Omental fat pad (tissue), 4 donors: ENCODE results near the gene FAM98A. TPM values are rescaled to one million over a fixed set of nuclear protein-coding genes. Genes with fewer than 3 reads are reported as not detected.

Experiments
- ATAC-seq: fragments of 150-250 bp; one replicate; pipeline ENCODE4 v1.9.1; 2016; ENCODE audit warnings: mild to moderate bottlenecking, moderate library complexity; ENCODE audit not compliant: low FRiP score
- DNase-seq: peaks from one replicate; pipeline ENCODE4 v3.0.0-alpha.2; 2019; ENCODE audit warnings: low spot score
- total RNA-seq, 4 donors: library from RNA; depleted of rRNA; stranded (reverse); fragments of >200 nt; gene quantifications; one replicate each; pipeline ENCODE4 v1.1.0, GENCODE V29; 2016
- TF ChIP-seq, protein P1 (sequence below), 3 donors: fragments of 450-650 bp; IDR thresholded peaks; one replicate each; pipeline ENCODE4 v1.5.1; 2016 to 2017; ENCODE audit warnings: antibody characterized with exemption in 3 of 3, mild to moderate bottlenecking in 3 of 3, moderate library complexity in 2 of 3

Gene FAM98A
- total RNA-seq, 4 donors from 2014 or later: 22.9 to 65.5 (median 60.3) TPM

DNA sequence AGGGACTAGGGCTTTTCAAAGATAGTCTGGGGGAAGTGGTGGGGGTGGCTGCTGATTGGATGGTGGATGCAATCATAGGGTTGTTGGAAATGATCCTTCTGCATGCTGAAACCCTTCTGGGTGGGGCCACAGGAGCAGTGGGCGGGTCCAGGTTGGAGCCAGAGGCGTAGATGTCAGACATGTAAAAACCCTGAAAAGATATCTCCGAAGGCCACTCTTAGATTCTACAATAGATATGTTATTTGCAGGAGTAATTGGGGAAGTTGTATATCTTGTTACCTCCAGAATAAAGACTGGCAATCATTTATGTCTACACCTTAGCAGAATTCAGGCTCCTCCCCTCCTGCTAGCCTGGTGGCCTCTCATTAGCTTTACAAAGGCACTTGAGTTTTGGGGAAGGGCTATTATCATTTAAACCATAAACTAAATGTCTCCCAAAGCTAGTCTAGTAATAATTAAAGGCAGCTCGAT, 8.2 kb upstream of the FAM98A start:
- DNase-seq (no peak), ATAC-seq (no peak)
- TF ChIP-seq, protein P1, sequence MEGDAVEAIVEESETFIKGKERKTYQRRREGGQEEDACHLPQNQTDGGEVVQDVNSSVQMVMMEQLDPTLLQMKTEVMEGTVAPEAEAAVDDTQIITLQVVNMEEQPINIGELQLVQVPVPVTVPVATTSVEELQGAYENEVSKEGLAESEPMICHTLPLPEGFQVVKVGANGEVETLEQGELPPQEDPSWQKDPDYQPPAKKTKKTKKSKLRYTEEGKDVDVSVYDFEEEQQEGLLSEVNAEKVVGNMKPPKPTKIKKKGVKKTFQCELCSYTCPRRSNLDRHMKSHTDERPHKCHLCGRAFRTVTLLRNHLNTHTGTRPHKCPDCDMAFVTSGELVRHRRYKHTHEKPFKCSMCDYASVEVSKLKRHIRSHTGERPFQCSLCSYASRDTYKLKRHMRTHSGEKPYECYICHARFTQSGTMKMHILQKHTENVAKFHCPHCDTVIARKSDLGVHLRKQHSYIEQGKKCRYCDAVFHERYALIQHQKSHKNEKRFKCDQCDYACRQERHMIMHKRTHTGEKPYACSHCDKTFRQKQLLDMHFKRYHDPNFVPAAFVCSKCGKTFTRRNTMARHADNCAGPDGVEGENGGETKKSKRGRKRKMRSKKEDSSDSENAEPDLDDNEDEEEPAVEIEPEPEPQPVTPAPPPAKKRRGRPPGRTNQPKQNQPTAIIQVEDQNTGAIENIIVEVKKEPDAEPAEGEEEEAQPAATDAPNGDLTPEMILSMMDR (IDR thresholded peaks at IDR 0.05): no peak

DNA sequence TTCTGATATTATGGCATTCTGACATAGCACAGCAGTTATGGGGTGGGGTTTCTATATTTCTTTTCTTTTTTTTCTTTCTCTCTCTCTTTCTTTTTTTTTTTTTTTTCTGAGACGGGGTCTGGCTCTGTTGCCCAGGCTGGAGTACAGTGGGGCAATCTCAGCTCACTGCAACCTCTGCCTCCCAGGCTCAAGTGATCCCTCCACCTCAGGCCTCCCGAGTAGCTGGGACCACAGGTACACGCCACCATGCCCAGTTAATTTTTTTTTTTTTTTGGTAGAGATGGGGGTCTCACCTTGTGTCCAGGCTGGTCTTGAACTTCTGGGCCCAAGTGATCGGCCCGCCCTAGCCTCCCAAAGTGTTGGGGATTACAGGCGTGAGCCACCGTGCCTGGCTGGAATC, 7.5 kb upstream of the FAM98A start:
- TF ChIP-seq, protein P1 (IDR thresholded peaks at IDR 0.05): no peak
- DNase-seq (no peak), ATAC-seq (no peak)

DNA sequence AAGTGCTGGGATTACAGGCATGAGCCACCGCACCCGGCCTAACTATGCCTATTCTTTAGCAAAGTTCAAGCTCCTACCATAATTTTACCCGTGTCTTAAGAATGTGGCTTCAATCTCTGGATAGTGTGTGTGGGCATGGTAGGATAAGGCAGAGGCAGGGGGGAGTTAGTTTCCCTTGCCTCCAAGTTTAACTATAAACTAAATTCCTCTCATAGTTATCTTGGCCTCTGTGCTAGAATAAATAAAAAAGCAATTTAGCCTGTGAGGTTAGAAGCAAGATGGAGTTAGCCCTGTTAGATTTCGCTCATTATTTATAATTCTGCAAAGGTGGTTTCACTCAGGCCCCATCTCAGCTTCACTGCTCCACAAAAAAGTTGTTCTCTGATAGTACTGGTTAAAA, 7.0 kb upstream of the FAM98A start:
- TF ChIP-seq, protein P1 (IDR thresholded peaks at IDR 0.05): no peak
- ATAC-seq (no peak), DNase-seq (no peak)

DNA sequence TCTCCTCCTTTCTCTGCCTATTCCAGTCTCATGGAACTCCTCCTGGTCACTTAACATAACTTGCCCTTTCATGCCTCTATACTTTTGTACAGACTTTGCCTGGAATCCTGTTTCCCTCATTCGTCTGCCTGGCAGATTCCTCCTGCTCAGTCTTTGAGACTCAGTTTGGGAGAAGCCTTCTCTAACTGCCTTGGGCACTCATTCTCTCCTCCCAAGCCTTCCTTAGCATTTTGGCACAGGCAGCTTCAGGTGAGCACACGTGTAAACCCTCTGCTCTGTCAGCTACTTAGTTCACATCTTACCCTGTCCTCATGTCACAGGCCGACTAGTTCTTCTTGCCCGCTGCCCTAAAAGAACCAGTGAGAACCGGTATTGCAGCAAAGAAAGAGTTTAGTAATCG, 6.0 kb upstream of the FAM98A start:
- no peak for DNase-seq
- ATAC-seq: no peak
- TF ChIP-seq, protein P1 (IDR thresholded peaks at IDR 0.05): no peak

DNA sequence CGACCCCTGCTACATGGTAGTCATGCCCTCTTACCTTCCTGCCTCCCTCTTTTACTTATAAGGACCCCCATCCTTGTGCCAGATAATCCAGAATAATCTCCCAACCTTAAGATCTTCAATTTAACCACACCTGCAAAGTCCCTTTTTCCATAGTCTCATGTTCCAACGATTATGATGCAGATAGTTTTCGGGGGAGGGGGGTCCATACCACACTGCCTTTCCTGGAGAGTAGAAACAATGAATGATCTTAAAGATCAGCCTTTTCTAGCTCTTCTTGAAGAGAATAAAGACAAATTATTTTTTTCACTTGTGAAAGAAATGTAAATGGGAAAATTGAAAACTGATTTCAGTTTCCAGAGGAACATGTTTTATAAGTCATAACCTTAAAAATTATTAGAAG, 4.3 kb upstream of the FAM98A start:
- TF ChIP-seq, protein P1 (IDR thresholded peaks at IDR 0.05): no peak
- no peak for DNase-seq
- ATAC-seq: no peak

DNA sequence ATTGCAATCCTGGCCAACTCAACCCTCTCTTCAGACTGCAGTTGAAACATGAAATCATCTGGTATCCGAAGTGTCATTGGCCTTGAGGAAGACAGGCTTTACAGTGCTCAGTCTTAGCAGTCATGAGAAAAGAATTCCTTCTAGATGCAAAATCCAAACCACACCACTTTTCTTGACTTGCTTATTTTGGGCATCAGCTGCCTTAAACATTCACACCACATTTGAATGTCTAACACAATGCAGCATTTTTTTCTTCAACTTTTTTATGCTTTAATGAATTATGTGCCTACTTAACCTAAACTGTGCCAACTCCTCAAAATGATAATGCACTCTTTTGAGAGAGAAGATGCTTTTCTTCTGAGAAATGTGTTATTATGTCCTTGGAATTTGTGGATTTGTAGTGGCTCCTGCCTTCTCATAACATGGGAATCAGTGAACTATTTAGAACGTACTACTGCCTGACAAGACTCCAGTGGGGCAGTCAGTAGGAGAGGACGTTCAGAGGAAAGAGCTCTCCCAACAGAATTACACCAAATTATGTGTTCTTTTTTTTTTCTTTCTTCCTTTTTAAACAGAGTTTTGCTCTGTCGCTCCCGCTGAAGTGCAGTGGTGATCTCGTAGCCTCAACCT, 3.2 kb upstream of the FAM98A start:
- no peak for DNase-seq
- TF ChIP-seq, protein P1 (IDR thresholded peaks at IDR 0.05): no peak
- no peak for ATAC-seq

DNA sequence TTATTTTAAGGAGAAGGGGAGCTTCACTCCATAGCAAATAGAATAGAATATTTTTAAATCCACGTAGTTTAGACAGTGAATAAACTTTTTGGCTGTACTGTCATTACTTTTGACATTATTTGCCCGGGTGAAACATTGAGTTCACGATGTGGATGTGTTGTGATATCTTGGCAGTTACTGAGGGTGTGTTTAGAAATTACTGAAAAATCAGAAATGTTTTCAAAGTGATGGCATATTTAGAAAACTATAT, 769 bp upstream of the FAM98A start:
- no peak for ATAC-seq
- TF ChIP-seq, protein P1 (IDR thresholded peaks at IDR 0.05): no peak

More for the DNA sequence above, 769 bp upstream of the FAM98A start:
- DNase-seq: no peak
